ENCODE results near the gene PHC2. TPM values are rescaled to one million over a fixed set of nuclear protein-coding genes. Genes with fewer than 3 reads are reported as not detected.

PHC2 gene
- total RNA-seq, 4 donors from 2014 or later, result 77.8 to 81.3 (median 79.5) TPM

- Histone ChIP-seq H3K4me1 (peaks cover 5% of the 10 kb centered on the region), H3K9me3 (no peaks in the 10 kb centered on the region), H3K27ac (no peak overlapping the region), H3K27me3 (no peaks in the 10 kb centered on the region), H3K36me3 (no peaks in the 10 kb centered on the region), H3K4me3 (no peak overlapping the region)
- WGBS, result 40% methylated on average over 1 of the region's 1 CpG
- DNase-seq (ENCODE audit: low spot score in 2 of 2), result no peak
- TF ChIP-seq POLR2AphosphoS5 (IDR thresholded peaks at IDR 0.05), result no peak
- TF ChIP-seq, protein P1, sequence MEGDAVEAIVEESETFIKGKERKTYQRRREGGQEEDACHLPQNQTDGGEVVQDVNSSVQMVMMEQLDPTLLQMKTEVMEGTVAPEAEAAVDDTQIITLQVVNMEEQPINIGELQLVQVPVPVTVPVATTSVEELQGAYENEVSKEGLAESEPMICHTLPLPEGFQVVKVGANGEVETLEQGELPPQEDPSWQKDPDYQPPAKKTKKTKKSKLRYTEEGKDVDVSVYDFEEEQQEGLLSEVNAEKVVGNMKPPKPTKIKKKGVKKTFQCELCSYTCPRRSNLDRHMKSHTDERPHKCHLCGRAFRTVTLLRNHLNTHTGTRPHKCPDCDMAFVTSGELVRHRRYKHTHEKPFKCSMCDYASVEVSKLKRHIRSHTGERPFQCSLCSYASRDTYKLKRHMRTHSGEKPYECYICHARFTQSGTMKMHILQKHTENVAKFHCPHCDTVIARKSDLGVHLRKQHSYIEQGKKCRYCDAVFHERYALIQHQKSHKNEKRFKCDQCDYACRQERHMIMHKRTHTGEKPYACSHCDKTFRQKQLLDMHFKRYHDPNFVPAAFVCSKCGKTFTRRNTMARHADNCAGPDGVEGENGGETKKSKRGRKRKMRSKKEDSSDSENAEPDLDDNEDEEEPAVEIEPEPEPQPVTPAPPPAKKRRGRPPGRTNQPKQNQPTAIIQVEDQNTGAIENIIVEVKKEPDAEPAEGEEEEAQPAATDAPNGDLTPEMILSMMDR (IDR thresholded peaks at IDR 0.05), result no peak
- TF ChIP-seq EP300 (IDR thresholded peaks at IDR 0.05), result no peak
These were observed 8.8 kb upstream of the PHC2 start for GRCh38 chr1:33439662-33440061.

- peaks cover 4% of the 10 kb centered on the region for H3K4me1 ChIP-seq
- no peak overlapping the region for H3K27ac ChIP-seq
- H3K4me3 ChIP-seq, result no peak overlapping the region
- 91% methylated on average over 6 of the region's 6 CpGs for WGBS
- H3K36me3 ChIP-seq, result no peaks in the 10 kb centered on the region
- H3K9me3 ChIP-seq, result no peaks in the 10 kb centered on the region
- no peaks in the 10 kb centered on the region for H3K27me3 ChIP-seq
- DNase-seq (ENCODE audit: low spot score in 2 of 2), result no peak
- TF ChIP-seq EP300 (IDR thresholded peaks at IDR 0.05) (no peak), POLR2AphosphoS5 (IDR thresholded peaks at IDR 0.05) (no peak), POLR2A (IDR thresholded peaks at IDR 0.05) (no peak)
- TF ChIP-seq, protein P1 (IDR thresholded peaks at IDR 0.05), result no peak
These were observed 7.7 kb upstream of the PHC2 start for GRCh38 chr1:33438364-33439160.

- TF ChIP-seq POLR2AphosphoS5 (IDR thresholded peaks at IDR 0.05) (no peak), POLR2A (IDR thresholded peaks at IDR 0.05) (no peak), EP300 (IDR thresholded peaks at IDR 0.05) (no peak)
- TF ChIP-seq, protein P1 (IDR thresholded peaks at IDR 0.05), result no peak
- no peak for DNase-seq (ENCODE audit: low spot score in 2 of 2)
- Histone ChIP-seq H3K36me3 (no peaks in the 10 kb centered on the region), H3K4me1 (peaks cover 11% of the 10 kb centered on the region), H3K9me3 (no peaks in the 10 kb centered on the region), H3K27ac (no peak overlapping the region), H3K4me3 (no peak overlapping the region), H3K27me3 (no peaks in the 10 kb centered on the region)
- 83% methylated on average over 4 of the region's 4 CpGs for WGBS
These were observed 5.8 kb upstream of the PHC2 start for GRCh38 chr1:33436557-33437285.

GRCh38 chr1:33435096-33435820 lies 4.4 kb upstream of the PHC2 start:
- TF ChIP-seq POLR2AphosphoS5 (IDR thresholded peaks at IDR 0.05) (no peak), POLR2A (IDR thresholded peaks at IDR 0.05) (no peak), EP300 (IDR thresholded peaks at IDR 0.05) (no peak)
- TF ChIP-seq, protein P1 (IDR thresholded peaks at IDR 0.05), result no peak
- no peak overlapping the region for H3K4me3 ChIP-seq
- no peaks in the 10 kb centered on the region for H3K27me3 ChIP-seq
- no peak for DNase-seq (ENCODE audit: low spot score in 2 of 2)
- no peaks in the 10 kb centered on the region for H3K9me3 ChIP-seq
- peaks cover 13% of the 10 kb centered on the region for H3K4me1 ChIP-seq
- WGBS, result 50% methylated on average over 4 of the region's 4 CpGs
- H3K27ac ChIP-seq, result no peak overlapping the region
- no peaks in the 10 kb centered on the region for H3K36me3 ChIP-seq

DNA sequence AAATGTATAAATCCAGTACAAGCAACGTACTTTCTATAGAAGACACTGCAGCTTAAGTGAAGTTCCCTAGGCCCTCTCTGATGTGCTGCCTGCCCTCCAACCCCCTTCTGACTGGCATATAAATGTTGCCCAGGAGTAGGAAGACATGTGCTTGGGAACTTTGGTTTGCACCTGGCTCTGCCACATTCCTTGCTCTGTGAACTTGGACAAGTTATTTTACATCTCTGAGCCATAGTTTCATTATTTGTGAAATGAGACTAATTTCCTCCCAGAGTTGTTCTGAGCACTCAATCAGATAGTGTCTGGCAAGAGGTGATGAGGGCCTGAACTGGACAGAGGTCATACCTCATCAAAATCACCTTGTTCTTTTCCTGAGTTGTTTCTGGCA lies 3.5 kb upstream of the PHC2 start:
- TF ChIP-seq, protein P1 (IDR thresholded peaks at IDR 0.05), result no peak
- TF ChIP-seq POLR2A (IDR thresholded peaks at IDR 0.05) (no peak), POLR2AphosphoS5 (IDR thresholded peaks at IDR 0.05) (no peak), EP300 (IDR thresholded peaks at IDR 0.05) (no peak)
- no peak overlapping the region for H3K4me3 ChIP-seq
- no peaks in the 10 kb centered on the region for H3K9me3 ChIP-seq
- no peaks in the 10 kb centered on the region for H3K27me3 ChIP-seq
- H3K27ac ChIP-seq, result no peak overlapping the region
- no peaks in the 10 kb centered on the region for H3K36me3 ChIP-seq
- DNase-seq (ENCODE audit: low spot score in 2 of 2), result no peak
- 88% methylated on average over 1 of the region's 1 CpG for WGBS
- H3K4me1 ChIP-seq, result peaks cover 22% of the 10 kb centered on the region
